Activated B cell treated with CpG ODN at 0.5 μM for 24 hours (primary cell): ENCODE measurements around the gene APLNR. TPM values are rescaled to one million over a fixed set of nuclear protein-coding genes. Genes with fewer than 3 reads are reported as not detected.

Experiments
- ATAC-seq: fragments of 200-7000 bp; cut with Tn5 transposase; one replicate; pipeline ENCODE4 v1.10.0; 2021; ENCODE audit warnings: low read depth, mild to moderate bottlenecking, moderate library complexity
- CTCF ChIA-PET: fragments of 350-600 bp; sonication (Branson Sonifier 250); formaldehyde crosslinking; loops from one replicate; lab custom pipeline; 2021; ENCODE audit warnings: antibody characterized with exemption; lab: Charles Lee
- POLR2A ChIA-PET: fragments of 350-600 bp; sonication (Branson Sonifier 250); formaldehyde crosslinking; loops from one replicate; lab custom pipeline; 2021; ENCODE audit warnings: antibody characterized with exemption; lab: Charles Lee
- DNase-seq: peaks from one replicate; pipeline ENCODE4 v3.0.0; 2022
- H3K27ac Mint-ChIP-seq: one replicate; pipeline ENCODE4 v1.8.0; 2020; ENCODE audit warnings: mixed read lengths
- H3K27me3 Mint-ChIP-seq: one replicate; pipeline ENCODE4 v1.8.0; 2021; ENCODE audit warnings: mixed read lengths
- H3K36me3 Mint-ChIP-seq: one replicate; pipeline ENCODE4 v1.8.0; 2021; ENCODE audit warnings: low read depth, mixed read lengths
- H3K4me1 Mint-ChIP-seq: one replicate; pipeline ENCODE4 v1.8.0; 2021; ENCODE audit warnings: mixed read lengths
- H3K4me3 Mint-ChIP-seq: one replicate; pipeline ENCODE4 v1.8.0; 2020; ENCODE audit warnings: mild to moderate bottlenecking, mixed read lengths
- H3K9me3 Mint-ChIP-seq: one replicate; pipeline ENCODE4 v1.8.0; 2020; ENCODE audit warnings: mixed read lengths
- intact Hi-C: fragments of 100-400 bp; cut with micrococcal nuclease; formaldehyde crosslinking; loops from one replicate; pipeline ENCODE4 v1.15.1; 2024
- total RNA-seq: library from RNA; stranded (reverse); gene quantifications from 2 replicates; pipeline ENCODE4 v1.2.3, GENCODE V29; 2022
- TF ChIP-seq, protein P1 (sequence below): fragments of 200-600 bp; IDR thresholded peaks from one replicate; pipeline ENCODE4 v1.8.0; 2022; ENCODE audit warnings: antibody characterized with exemption, mild to moderate bottlenecking

The APLNR gene
- total RNA-seq, 1 donor from 2014 or later: not detected

DNA sequence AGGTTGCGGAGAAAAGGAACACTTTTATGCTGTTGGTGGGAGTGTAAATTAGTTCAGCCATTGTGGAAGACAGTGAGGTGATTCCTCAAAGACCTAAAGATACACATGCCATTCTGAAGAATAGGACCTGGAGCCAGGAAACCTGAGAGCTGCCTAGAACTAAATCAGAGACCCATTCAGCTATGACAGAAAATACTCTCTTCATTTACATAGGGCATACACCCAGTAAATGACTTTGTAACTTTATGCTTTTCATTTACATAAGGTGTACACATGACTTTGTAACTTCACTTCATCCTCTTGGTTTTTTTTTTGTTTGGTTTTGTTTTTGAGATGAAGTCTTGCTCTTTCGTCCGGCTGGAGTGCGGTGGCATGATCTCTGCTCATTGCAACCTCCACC lies 25.1 kb upstream of the APLNR start:
- intact Hi-C loops: no loop called here
- Mint-ChIP-seq H3K4me3 (no peak overlapping the region), H3K27ac (no peak overlapping the region), H3K9me3 (peaks cover 11% of the 10 kb centered on the region), H3K4me1 (no peaks in the 10 kb centered on the region), H3K36me3 (no peaks in the 10 kb centered on the region), H3K27me3 (peaks cover 11% of the 10 kb centered on the region)
- CTCF ChIA-PET: no interaction called here
- DNase-seq (no peak), ATAC-seq (no peak)
- TF ChIP-seq, protein P1, sequence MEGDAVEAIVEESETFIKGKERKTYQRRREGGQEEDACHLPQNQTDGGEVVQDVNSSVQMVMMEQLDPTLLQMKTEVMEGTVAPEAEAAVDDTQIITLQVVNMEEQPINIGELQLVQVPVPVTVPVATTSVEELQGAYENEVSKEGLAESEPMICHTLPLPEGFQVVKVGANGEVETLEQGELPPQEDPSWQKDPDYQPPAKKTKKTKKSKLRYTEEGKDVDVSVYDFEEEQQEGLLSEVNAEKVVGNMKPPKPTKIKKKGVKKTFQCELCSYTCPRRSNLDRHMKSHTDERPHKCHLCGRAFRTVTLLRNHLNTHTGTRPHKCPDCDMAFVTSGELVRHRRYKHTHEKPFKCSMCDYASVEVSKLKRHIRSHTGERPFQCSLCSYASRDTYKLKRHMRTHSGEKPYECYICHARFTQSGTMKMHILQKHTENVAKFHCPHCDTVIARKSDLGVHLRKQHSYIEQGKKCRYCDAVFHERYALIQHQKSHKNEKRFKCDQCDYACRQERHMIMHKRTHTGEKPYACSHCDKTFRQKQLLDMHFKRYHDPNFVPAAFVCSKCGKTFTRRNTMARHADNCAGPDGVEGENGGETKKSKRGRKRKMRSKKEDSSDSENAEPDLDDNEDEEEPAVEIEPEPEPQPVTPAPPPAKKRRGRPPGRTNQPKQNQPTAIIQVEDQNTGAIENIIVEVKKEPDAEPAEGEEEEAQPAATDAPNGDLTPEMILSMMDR: no peak
- POLR2A ChIA-PET: no interaction called here

DNA sequence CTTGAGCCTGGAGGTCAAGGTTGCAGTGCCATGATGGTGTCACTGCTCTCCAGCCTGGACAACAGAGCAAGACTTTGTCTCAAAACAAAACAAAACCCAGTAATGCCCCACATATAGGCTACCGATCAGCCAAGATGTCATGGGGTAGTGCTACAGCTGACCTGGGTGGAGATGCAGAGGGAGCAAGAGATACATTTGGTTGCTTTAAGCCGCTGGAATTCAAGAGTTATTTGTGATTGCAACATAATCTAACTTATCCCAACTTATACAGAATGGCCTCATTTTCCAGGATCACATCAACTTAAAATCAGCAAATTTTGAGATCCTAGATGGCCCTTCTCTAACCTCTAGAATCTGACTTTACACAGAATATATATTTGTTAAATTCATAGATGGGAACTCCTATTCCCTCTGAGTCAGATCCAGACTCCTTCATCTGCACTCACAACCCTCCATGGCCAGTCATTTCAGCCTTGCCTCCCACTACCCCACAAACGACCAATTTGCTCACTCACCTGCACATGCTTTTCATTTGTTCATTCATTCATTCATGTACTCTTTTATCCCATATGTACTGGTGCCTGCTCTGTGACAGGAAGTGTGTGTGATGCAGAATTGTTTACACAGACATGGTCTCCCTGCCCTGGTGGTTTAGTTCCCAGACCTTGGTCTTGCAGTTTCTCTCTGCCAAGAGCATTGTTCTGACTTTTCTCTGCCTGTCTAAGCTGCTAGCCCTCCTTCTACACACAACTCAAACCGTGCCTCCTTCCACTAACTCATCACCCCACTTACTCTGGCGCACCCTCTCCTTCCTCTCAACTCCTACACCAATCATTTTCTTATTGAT lies 24.1 kb upstream of the APLNR start:
- TF ChIP-seq, protein P1: no peak
- H3K27ac Mint-ChIP-seq: no peak overlapping the region
- peaks cover 14% of the 10 kb centered on the region for H3K27me3 Mint-ChIP-seq
- no peaks in the 10 kb centered on the region for H3K4me1 Mint-ChIP-seq
- H3K9me3 Mint-ChIP-seq: peaks cover 10% of the 10 kb centered on the region
- intact Hi-C loops: no loop called here
- DNase-seq (no peak), ATAC-seq (no peak)
- no peak overlapping the region for H3K4me3 Mint-ChIP-seq
- CTCF ChIA-PET: no interaction called here
- H3K36me3 Mint-ChIP-seq: no peaks in the 10 kb centered on the region
- POLR2A ChIA-PET: no interaction called here

DNA sequence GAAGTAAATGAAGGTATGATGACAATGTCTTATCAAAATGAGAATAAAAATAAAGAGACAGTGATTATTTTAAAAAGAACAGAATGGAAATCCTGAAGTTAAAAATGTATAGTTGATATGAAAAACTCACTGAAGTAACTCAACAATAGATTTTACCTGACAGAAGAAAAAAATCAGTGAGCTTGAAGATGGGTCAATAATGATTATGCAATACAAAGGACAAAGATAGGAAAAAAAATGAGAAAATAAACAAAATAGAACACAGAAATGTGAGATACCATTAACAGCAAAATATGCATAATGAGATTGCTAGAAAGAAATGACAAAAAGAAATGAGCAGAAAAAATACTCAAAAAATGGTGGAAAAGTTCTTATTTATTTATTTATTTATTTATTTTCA lies 19.1 kb upstream of the APLNR start:
- DNase-seq (no peak), ATAC-seq (no peak)
- H3K9me3 Mint-ChIP-seq: peaks cover 8% of the 10 kb centered on the region
- POLR2A ChIA-PET: no interaction called here
- CTCF ChIA-PET: no interaction called here
- no peaks in the 10 kb centered on the region for H3K4me1 Mint-ChIP-seq
- no peak overlapping the region for H3K27ac Mint-ChIP-seq
- TF ChIP-seq, protein P1: no peak
- peaks cover 35% of the 10 kb centered on the region for H3K27me3 Mint-ChIP-seq
- intact Hi-C loops: no loop called here
- no peaks in the 10 kb centered on the region for H3K36me3 Mint-ChIP-seq
- H3K4me3 Mint-ChIP-seq: no peak overlapping the region

DNA sequence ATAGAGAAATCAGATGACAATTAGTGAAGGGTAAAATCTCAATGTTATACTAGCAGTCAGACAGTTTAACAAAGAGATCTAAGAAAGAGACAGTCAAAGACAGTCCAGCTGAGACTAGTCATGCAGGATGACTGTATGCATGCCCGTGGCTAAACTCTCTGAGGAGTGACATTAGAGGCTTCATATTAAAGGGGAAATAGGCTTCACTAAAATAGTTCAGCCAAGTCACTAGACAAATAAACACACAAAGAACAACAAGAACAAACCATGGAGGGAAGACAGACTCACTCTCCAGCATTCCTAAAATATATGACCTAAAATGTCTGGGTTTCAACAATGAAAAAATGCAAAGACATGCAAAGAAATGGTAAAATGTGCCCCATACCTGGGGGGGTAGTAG lies 18.6 kb upstream of the APLNR start:
- Mint-ChIP-seq H3K4me3 (no peak overlapping the region), H3K27ac (no peak overlapping the region), H3K9me3 (peaks cover 8% of the 10 kb centered on the region), H3K27me3 (peaks cover 35% of the 10 kb centered on the region), H3K36me3 (no peaks in the 10 kb centered on the region), H3K4me1 (no peaks in the 10 kb centered on the region)
- ATAC-seq: no peak
- TF ChIP-seq, protein P1: no peak
- DNase-seq: no peak
- intact Hi-C loops: no loop called here
- CTCF ChIA-PET: no interaction called here
- POLR2A ChIA-PET: no interaction called here

- intact Hi-C loops: no loop called here
- no peak overlapping the region for H3K27ac Mint-ChIP-seq
- no peak overlapping the region for H3K4me3 Mint-ChIP-seq
- POLR2A ChIA-PET: no interaction called here
- H3K36me3 Mint-ChIP-seq: no peaks in the 10 kb centered on the region
- ATAC-seq: no peak
- DNase-seq: no peak
- CTCF ChIA-PET: no interaction called here
- TF ChIP-seq, protein P1: no peak
- H3K27me3 Mint-ChIP-seq: peaks cover 35% of the 10 kb centered on the region
- no peaks in the 10 kb centered on the region for H3K4me1 Mint-ChIP-seq
- peaks cover 8% of the 10 kb centered on the region for H3K9me3 Mint-ChIP-seq
These were observed 17.6 kb upstream of the APLNR start for GRCh38 chr11:57254631-57255030.
